ENCODE results near the gene ITGBL1.

ITGBL1 gene

DNA sequence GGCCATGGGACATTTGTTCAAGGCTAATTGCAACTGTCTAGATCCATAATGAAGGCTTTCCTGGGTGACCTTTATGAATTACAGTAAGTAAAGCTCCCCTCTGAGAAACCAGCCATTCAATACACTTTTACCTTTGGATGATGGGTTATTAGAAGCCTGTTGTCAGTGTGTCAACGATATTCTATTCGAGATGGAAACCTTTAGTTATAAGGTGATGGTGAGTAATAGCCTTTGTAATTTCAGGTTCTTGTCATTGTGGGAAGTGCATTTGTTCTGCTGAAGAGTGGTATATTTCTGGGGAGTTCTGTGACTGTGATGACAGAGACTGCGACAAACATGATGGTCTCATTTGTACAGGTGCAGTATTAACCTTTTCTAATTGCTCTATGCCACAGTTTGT, 261.7 kb downstream of the ITGBL1 start:
- Histone ChIP-seq H3K36me3 (ENCODE audit: insufficient read depth, low read length) (no peaks in the 10 kb centered on the region), H4K20me1 (ENCODE audit: insufficient read depth, low read length, poor library complexity, severe bottlenecking) (no peaks in the 10 kb centered on the region), H2AFZ (ENCODE audit: low read length) (no peak overlapping the region), H3K4me1 (ENCODE audit: insufficient read depth, low read length, poor library complexity, severe bottlenecking) (no peaks in the 10 kb centered on the region), H3K4me2 (ENCODE audit: low read depth, low read length, poor library complexity, severe bottlenecking) (no peak overlapping the region), H3K9ac (ENCODE audit: low read depth, low read length, poor library complexity, severe bottlenecking) (no peak overlapping the region), H3K9me3 (ENCODE audit: insufficient read depth, low read depth, low read length) (no peaks in the 10 kb centered on the region), H3K27me3 (ENCODE audit: insufficient read depth, low read length, poor library complexity, severe bottlenecking) (no peaks in the 10 kb centered on the region), H3K4me3 (ENCODE audit: low read length, poor library complexity, severe bottlenecking) (no peak overlapping the region), H3K79me2 (ENCODE audit: insufficient read depth, low read length) (no peaks in the 10 kb centered on the region), H3K9me2 (replicated peaks; ENCODE audit: low read depth, low read length) (no peaks in the 10 kb centered on the region), H3F3A (ENCODE audit: low read depth) (no peaks in the 10 kb centered on the region)
- TF ChIP-seq EZH2phosphoT487 (IDR thresholded peaks at IDR 0.05; ENCODE audit: borderline replicate concordance), result no peak
- TF ChIP-seq, protein P1, sequence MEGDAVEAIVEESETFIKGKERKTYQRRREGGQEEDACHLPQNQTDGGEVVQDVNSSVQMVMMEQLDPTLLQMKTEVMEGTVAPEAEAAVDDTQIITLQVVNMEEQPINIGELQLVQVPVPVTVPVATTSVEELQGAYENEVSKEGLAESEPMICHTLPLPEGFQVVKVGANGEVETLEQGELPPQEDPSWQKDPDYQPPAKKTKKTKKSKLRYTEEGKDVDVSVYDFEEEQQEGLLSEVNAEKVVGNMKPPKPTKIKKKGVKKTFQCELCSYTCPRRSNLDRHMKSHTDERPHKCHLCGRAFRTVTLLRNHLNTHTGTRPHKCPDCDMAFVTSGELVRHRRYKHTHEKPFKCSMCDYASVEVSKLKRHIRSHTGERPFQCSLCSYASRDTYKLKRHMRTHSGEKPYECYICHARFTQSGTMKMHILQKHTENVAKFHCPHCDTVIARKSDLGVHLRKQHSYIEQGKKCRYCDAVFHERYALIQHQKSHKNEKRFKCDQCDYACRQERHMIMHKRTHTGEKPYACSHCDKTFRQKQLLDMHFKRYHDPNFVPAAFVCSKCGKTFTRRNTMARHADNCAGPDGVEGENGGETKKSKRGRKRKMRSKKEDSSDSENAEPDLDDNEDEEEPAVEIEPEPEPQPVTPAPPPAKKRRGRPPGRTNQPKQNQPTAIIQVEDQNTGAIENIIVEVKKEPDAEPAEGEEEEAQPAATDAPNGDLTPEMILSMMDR (conservative IDR thresholded peaks at IDR 0.05; ENCODE audit: low read length), result no peak

- Histone ChIP-seq H3F3A (ENCODE audit: low read depth) (no peaks in the 10 kb centered on the region), H3K4me2 (ENCODE audit: low read depth, low read length, poor library complexity, severe bottlenecking) (no peak overlapping the region), H3K79me2 (ENCODE audit: insufficient read depth, low read length) (no peaks in the 10 kb centered on the region), H3K36me3 (ENCODE audit: insufficient read depth, low read length) (no peaks in the 10 kb centered on the region), H2AFZ (ENCODE audit: low read length) (no peak overlapping the region), H3K9me3 (ENCODE audit: insufficient read depth, low read depth, low read length) (no peaks in the 10 kb centered on the region), H3K9me2 (replicated peaks; ENCODE audit: low read depth, low read length) (no peaks in the 10 kb centered on the region), H3K27me3 (ENCODE audit: insufficient read depth, low read length, poor library complexity, severe bottlenecking) (no peaks in the 10 kb centered on the region), H3K4me1 (ENCODE audit: insufficient read depth, low read length, poor library complexity, severe bottlenecking) (no peaks in the 10 kb centered on the region), H3K9ac (ENCODE audit: low read depth, low read length, poor library complexity, severe bottlenecking) (no peak overlapping the region), H3K4me3 (ENCODE audit: low read length, poor library complexity, severe bottlenecking) (no peak overlapping the region), H4K20me1 (ENCODE audit: insufficient read depth, low read length, poor library complexity, severe bottlenecking) (no peaks in the 10 kb centered on the region)
- TF ChIP-seq, protein P1 (conservative IDR thresholded peaks at IDR 0.05; ENCODE audit: low read length), result no peak
- TF ChIP-seq EZH2phosphoT487 (IDR thresholded peaks at IDR 0.05; ENCODE audit: borderline replicate concordance), result no peak
Observed at GRCh38 chr13:101717353-101717752, 264.9 kb downstream of the ITGBL1 start.

GRCh38 chr13:101718496-101718895, 266.0 kb downstream of the ITGBL1 start:
- Histone ChIP-seq H3K36me3 (ENCODE audit: insufficient read depth, low read length) (no peaks in the 10 kb centered on the region), H3K4me2 (ENCODE audit: low read depth, low read length, poor library complexity, severe bottlenecking) (no peak overlapping the region), H3K4me1 (ENCODE audit: insufficient read depth, low read length, poor library complexity, severe bottlenecking) (no peaks in the 10 kb centered on the region), H3K79me2 (ENCODE audit: insufficient read depth, low read length) (no peaks in the 10 kb centered on the region), H3F3A (ENCODE audit: low read depth) (no peaks in the 10 kb centered on the region), H2AFZ (ENCODE audit: low read length) (no peak overlapping the region), H3K9me3 (ENCODE audit: insufficient read depth, low read depth, low read length) (no peaks in the 10 kb centered on the region), H3K9me2 (replicated peaks; ENCODE audit: low read depth, low read length) (no peaks in the 10 kb centered on the region), H3K4me3 (ENCODE audit: low read length, poor library complexity, severe bottlenecking) (no peak overlapping the region), H3K9ac (ENCODE audit: low read depth, low read length, poor library complexity, severe bottlenecking) (no peak overlapping the region), H3K27me3 (ENCODE audit: insufficient read depth, low read length, poor library complexity, severe bottlenecking) (no peaks in the 10 kb centered on the region), H4K20me1 (ENCODE audit: insufficient read depth, low read length, poor library complexity, severe bottlenecking) (no peaks in the 10 kb centered on the region)
- no peak for TF ChIP-seq EZH2phosphoT487 (IDR thresholded peaks at IDR 0.05; ENCODE audit: borderline replicate concordance)
- TF ChIP-seq, protein P1 (conservative IDR thresholded peaks at IDR 0.05; ENCODE audit: low read length), result no peak

Data from Loucy (cell line).